Smooth muscle cell (in vitro differentiated cells): ENCODE measurements around the gene BCL11A. TPM values are rescaled to one million over a fixed set of nuclear protein-coding genes. Genes with fewer than 3 reads are reported as not detected.

Experiments
- DNase-seq: peaks from one replicate; lab custom pipeline; 2025; ENCODE audit not compliant: unreplicated experiment; lab: John Stamatoyannopoulos, UW
- H2AFZ ChIP-seq: fragments of 200-600 bp; sonication (generic); 2 replicates; pipeline ENCODE4 v1.6.0; 2016; ENCODE audit warnings: antibody characterized with exemption, low read depth, mild to moderate bottlenecking
- H3F3A ChIP-seq: fragments of 200-600 bp; sonication (generic); 2 replicates; pipeline ENCODE4 v1.6.0; 2017; ENCODE audit warnings: antibody characterized with exemption, low read depth
- H3K27ac ChIP-seq: fragments of 200-600 bp; sonication (generic); 2 replicates; pipeline ENCODE4 v1.5.1; 2016; ENCODE audit warnings: low read depth, mild to moderate bottlenecking
- H3K27me3 ChIP-seq: fragments of 200-600 bp; sonication (generic); 2 replicates; pipeline ENCODE4 v1.6.1; 2016; ENCODE audit warnings: low read depth, mild to moderate bottlenecking
- H3K36me3 ChIP-seq: fragments of 200-600 bp; sonication (generic); 2 replicates; pipeline ENCODE4 v1.5.1; 2016; ENCODE audit warnings: low read depth
- H3K4me1 ChIP-seq: fragments of 200-600 bp; sonication (generic); 2 replicates; pipeline ENCODE4 v1.5.1; 2016; ENCODE audit warnings: low read depth
- H3K4me2 ChIP-seq: fragments of 200-600 bp; sonication (generic); 2 replicates; pipeline ENCODE4 v1.6.0; 2016; ENCODE audit warnings: mild to moderate bottlenecking
- H3K4me3 ChIP-seq: fragments of 200-600 bp; sonication (generic); 2 replicates; pipeline ENCODE4 v1.5.1; 2016; ENCODE audit warnings: mild to moderate bottlenecking
- H3K79me2 ChIP-seq: fragments of 200-600 bp; sonication (generic); 2 replicates; pipeline ENCODE4 v1.6.0; 2016; ENCODE audit warnings: low read depth, mild to moderate bottlenecking
- H3K9ac ChIP-seq: fragments of 200-600 bp; sonication (generic); 2 replicates; pipeline ENCODE4 v1.6.0; 2016; ENCODE audit warnings: low read depth
- H3K9me3 ChIP-seq: fragments of 200-600 bp; sonication (generic); replicated peaks from 2 replicates; pipeline ENCODE4 v1.5.1; 2016; ENCODE audit warnings: low read depth
- H4K20me1 ChIP-seq: fragments of 200-600 bp; sonication (generic); 2 replicates; pipeline ENCODE4 v1.6.0; 2016; ENCODE audit warnings: low read depth
- WGBS: methylation state at CpG from one replicate; pipeline ENCODE4 v1.1.7; 2016; ENCODE audit warnings: low lambda C conversion rate; 5-methylcytosine and 5-hydroxymethylcytosine counted together
- polyA plus RNA-seq: library from polyadenylated mRNA; unstranded; fragments of >200 nt; fragmentation: Nextera tagmentation; extraction: Ambion mirVana; gene quantifications from 2 replicates; pipeline ENCODE4 v1.2.1, GENCODE V29; 2016
- total RNA-seq: library from RNA; depleted of rRNA; stranded (reverse); fragments of >200 nt; gene quantifications from 2 replicates; pipeline ENCODE4 v1.2.3, GENCODE V29; 2014
- TF ChIP-seq, protein P1 (sequence below): fragments of 200-600 bp; sonication (generic); IDR thresholded peaks from 2 replicates; pipeline ENCODE4 v1.5.1; 2017; ENCODE audit warnings: borderline replicate concordance, mild to moderate bottlenecking, antibody characterized with exemption; ENCODE audit not compliant: insufficient read depth, poor library complexity, severe bottlenecking

The BCL11A gene
- total and polyA plus RNA-seq, 2 experiments from 2014 or later: 15.8 to 20.0 TPM

DNA sequence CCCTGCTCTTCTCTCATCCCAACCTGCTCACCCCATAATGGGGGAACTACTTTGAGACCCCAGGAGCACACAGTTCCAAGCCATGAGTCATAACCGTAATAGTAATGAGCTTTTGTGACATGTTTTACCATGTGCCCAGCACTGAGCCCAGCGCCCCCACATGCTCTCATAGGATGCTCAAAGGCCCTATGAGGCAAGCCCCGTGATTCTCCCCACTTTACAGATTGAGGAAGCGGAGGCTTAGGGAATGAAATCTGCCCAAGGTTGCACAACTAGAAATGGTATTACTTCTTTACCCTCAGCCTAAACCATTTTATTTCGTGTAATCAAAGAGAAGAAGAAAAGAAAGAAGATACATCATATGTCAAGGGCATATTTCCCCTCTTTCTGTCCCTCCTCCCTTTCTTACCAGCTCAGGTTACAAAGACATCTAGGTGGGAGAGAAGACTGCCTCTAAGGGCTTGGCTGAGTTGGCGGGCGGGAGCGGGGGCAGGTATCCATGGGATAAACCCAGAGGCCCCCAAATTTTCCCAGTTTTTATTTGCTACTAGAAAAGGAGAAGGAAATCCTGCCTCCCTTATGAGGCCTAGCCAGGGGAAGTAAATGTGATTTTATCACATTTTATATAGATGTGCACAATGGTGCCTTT is 24.2 kb downstream of the BCL11A start:
- no peak overlapping the region for H2AFZ ChIP-seq
- no peak overlapping the region for H3K4me3 ChIP-seq
- H3K4me1 ChIP-seq: peaks cover 39% of the 10 kb centered on the region
- DNase-seq: no peak
- no peaks in the 10 kb centered on the region for H3K9me3 ChIP-seq
- no peaks in the 10 kb centered on the region for H3K36me3 ChIP-seq
- peaks cover 80% of the 10 kb centered on the region for H4K20me1 ChIP-seq
- no peak overlapping the region for H3K27ac ChIP-seq
- H3K79me2 ChIP-seq: peaks cover 95% of the 10 kb centered on the region
- H3K4me2 ChIP-seq: no peak overlapping the region
- TF ChIP-seq, protein P1, sequence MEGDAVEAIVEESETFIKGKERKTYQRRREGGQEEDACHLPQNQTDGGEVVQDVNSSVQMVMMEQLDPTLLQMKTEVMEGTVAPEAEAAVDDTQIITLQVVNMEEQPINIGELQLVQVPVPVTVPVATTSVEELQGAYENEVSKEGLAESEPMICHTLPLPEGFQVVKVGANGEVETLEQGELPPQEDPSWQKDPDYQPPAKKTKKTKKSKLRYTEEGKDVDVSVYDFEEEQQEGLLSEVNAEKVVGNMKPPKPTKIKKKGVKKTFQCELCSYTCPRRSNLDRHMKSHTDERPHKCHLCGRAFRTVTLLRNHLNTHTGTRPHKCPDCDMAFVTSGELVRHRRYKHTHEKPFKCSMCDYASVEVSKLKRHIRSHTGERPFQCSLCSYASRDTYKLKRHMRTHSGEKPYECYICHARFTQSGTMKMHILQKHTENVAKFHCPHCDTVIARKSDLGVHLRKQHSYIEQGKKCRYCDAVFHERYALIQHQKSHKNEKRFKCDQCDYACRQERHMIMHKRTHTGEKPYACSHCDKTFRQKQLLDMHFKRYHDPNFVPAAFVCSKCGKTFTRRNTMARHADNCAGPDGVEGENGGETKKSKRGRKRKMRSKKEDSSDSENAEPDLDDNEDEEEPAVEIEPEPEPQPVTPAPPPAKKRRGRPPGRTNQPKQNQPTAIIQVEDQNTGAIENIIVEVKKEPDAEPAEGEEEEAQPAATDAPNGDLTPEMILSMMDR: no peak
- 99% methylated on average over 8 of the region's 8 CpGs for WGBS
- no peaks in the 10 kb centered on the region for H3K27me3 ChIP-seq
- peaks cover 3% of the 10 kb centered on the region for H3F3A ChIP-seq
- H3K9ac ChIP-seq: no peak overlapping the region

DNA sequence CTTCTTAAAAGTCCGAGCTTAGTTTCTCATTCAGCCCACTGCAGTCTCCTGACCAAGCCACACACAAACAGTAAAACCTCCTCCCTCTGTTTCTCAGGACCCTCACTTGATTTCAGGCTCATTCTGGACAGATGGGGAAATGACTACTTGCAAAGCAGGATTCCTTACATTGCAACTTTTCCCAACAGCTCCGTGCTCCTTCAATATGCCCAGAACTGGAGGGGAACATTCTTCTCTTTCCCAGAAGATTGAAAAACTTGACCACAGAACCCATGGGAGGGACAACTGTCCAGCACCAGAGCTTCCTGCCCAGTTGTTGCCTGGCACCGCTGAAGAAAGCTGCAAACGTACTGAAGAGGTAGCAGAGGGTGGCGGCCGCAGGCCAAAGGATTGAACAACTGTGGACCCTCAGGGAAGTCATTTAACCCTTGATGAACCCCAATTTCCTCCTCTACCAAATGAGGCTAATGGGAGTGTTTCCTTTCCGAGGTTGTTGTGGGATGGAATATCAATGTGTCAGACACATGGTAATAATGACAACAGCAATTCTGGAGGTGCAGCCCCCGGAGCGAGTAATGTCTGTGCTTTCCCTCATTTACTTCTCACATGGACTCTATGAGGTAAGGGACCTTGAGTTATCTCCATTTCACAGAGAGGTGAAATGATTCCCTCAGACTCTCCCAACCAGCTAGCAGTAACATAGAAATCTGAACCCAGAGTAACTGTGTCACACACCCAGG is 25.0 kb downstream of the BCL11A start:
- H2AFZ ChIP-seq: no peak overlapping the region
- no peak overlapping the region for H3K9ac ChIP-seq
- no peak overlapping the region for H3K4me3 ChIP-seq
- 72% methylated on average over 9 of the region's 9 CpGs for WGBS
- H3F3A ChIP-seq: peaks cover 3% of the 10 kb centered on the region
- TF ChIP-seq, protein P1: no peak
- peak overlapping the region; percentile 53 for H3K4me2 ChIP-seq
- H3K27me3 ChIP-seq: no peaks in the 10 kb centered on the region
- H3K4me1 ChIP-seq: peaks cover 30% of the 10 kb centered on the region
- H3K79me2 ChIP-seq: peaks cover 94% of the 10 kb centered on the region
- no peaks in the 10 kb centered on the region for H3K36me3 ChIP-seq
- H4K20me1 ChIP-seq: peaks cover 79% of the 10 kb centered on the region
- peak overlapping the region; percentile 48 for H3K27ac ChIP-seq
- DNase-seq: no peak
- no peaks in the 10 kb centered on the region for H3K9me3 ChIP-seq

DNA sequence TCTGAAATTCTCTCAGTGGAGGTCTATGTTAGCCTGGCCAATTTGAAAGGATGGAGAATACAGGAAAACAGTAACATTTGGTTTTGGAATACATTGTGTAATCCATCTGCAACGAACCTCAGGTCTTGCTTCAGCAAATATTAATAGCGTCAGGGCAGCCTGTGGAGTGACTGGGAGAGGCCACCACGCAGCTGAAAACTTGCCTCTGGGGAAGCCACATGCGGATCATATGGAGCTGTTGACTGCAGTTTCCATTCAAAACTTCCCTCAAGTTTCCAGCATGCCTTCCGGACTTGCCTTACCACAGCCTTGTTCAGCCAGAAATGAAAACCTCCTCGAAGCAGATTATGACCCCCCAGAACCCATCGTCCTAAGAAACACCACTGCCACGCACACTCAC is 25.7 kb downstream of the BCL11A start:
- no peak for DNase-seq
- peak overlapping the region; percentile 48 for H3K27ac ChIP-seq
- TF ChIP-seq, protein P1: no peak
- H3K79me2 ChIP-seq: peaks cover 95% of the 10 kb centered on the region
- H3K36me3 ChIP-seq: no peaks in the 10 kb centered on the region
- no peak overlapping the region for H3K9ac ChIP-seq
- peaks cover 24% of the 10 kb centered on the region for H3K4me1 ChIP-seq
- H3K9me3 ChIP-seq: no peaks in the 10 kb centered on the region
- WGBS: 66% methylated on average over 8 of the region's 8 CpGs
- H2AFZ ChIP-seq: no peak overlapping the region
- H3K27me3 ChIP-seq: no peaks in the 10 kb centered on the region
- no peak overlapping the region for H3K4me3 ChIP-seq
- H4K20me1 ChIP-seq: peaks cover 73% of the 10 kb centered on the region
- H3K4me2 ChIP-seq: peak overlapping the region; percentile 53
- peaks cover 3% of the 10 kb centered on the region for H3F3A ChIP-seq
